IMR-90 (cell line): ENCODE data around the gene RAD51B. TPM values are rescaled to one million over a fixed set of nuclear protein-coding genes. Genes with fewer than 3 reads are reported as not detected.

ENCODE experiments used
- ATAC-seq: fragments of 200-7000 bp; cut with Tn5 transposase; 2 replicates; pipeline ENCODE4 v1.9.1; 2020; ENCODE audit warnings: low read depth, mild to moderate bottlenecking, moderate library complexity
- BruUV-seq: library from RNA; stranded (reverse); fragments of 400-500 nt; replicated peaks from 2 replicates; lab custom pipeline; 2021; lab: Mats Ljungman, UMichigan
- CTCF ChIA-PET: fragments of 300-600 bp; formaldehyde crosslinking; extraction: SDS; loops from one replicate; lab custom pipeline; 2021; ENCODE audit warnings: antibody characterized with exemption; lab: Yijun Ruan, JAX
- POLR2A ChIA-PET: fragments of 300-600 bp; sonication (Branson Sonifier 250); formaldehyde crosslinking; loops from one replicate; lab custom pipeline; 2022; ENCODE audit warnings: antibody characterized with exemption; ENCODE audit not compliant: unreplicated experiment; lab: Charles Lee
- DNase-seq: peaks from one replicate; pipeline ENCODE4 v3.0.0; 2013
- H2AFZ ChIP-seq: replicated peaks from 2 replicates; pipeline ENCODE3; 2013; ENCODE audit warnings: low read length, mild to moderate bottlenecking; ENCODE audit not compliant: poor library complexity
- H2AK5ac ChIP-seq: 2 replicates; pipeline ENCODE4 v1.6.1; 2013; ENCODE audit warnings: low read depth, low read length, inconsistent platforms
- H2AK9ac ChIP-seq: replicated peaks from 2 replicates; pipeline ENCODE3; 2013; ENCODE audit warnings: mild to moderate bottlenecking, low read depth, low read length, moderate library complexity; ENCODE audit not compliant: poor library complexity
- H2BK120ac ChIP-seq: 2 replicates; pipeline ENCODE4 v1.6.1; 2013; ENCODE audit warnings: low read depth, low read length, inconsistent platforms
- H2BK15ac ChIP-seq: 3 replicates; pipeline ENCODE4 v1.6.1; 2013; ENCODE audit warnings: low read depth, low read length, inconsistent platforms
- H2BK20ac ChIP-seq: 2 replicates; pipeline ENCODE4 v1.6.1; 2013; ENCODE audit warnings: low read depth, mild to moderate bottlenecking, inconsistent platforms, low read length, moderate library complexity
- H2BK5ac ChIP-seq: 2 replicates; pipeline ENCODE4 v1.6.1; 2013; ENCODE audit warnings: mild to moderate bottlenecking, low read depth, low read length, inconsistent platforms; ENCODE audit not compliant: poor library complexity, severe bottlenecking
- H3K14ac ChIP-seq: replicated peaks from 2 replicates; pipeline ENCODE4 v1.6.1; 2013; ENCODE audit warnings: low read depth, low read length, inconsistent platforms
- H3K18ac ChIP-seq: 2 replicates; pipeline ENCODE4 v1.6.1; 2013; ENCODE audit warnings: low read depth, low read length, control low read depth
- H3K23ac ChIP-seq: 2 replicates; pipeline ENCODE4 v1.6.1; 2013; ENCODE audit warnings: low read depth, low read length, inconsistent platforms
- H3K27ac ChIP-seq: 2 replicates; pipeline ENCODE4 v1.5.1; 2013; ENCODE audit warnings: mild to moderate bottlenecking, control low read depth, low read length; ENCODE audit not compliant: insufficient read depth
- H3K27me3 ChIP-seq: 2 replicates; pipeline ENCODE4 v1.6.1; 2013; ENCODE audit warnings: low read length; ENCODE audit not compliant: control insufficient read depth, insufficient read depth
- H3K36me3 ChIP-seq: 2 replicates; pipeline ENCODE4 v1.6.1; 2013; ENCODE audit warnings: low read length, mixed read lengths; ENCODE audit not compliant: control insufficient read depth, insufficient read depth
- H3K4ac ChIP-seq: 2 replicates; pipeline ENCODE4 v1.6.1; 2013; ENCODE audit warnings: low read depth, low read length, inconsistent platforms
- H3K4me1 ChIP-seq: 2 replicates; pipeline ENCODE4 v1.6.1; 2013; ENCODE audit warnings: low read length, mixed read lengths; ENCODE audit not compliant: control insufficient read depth, insufficient read depth
- H3K4me2 ChIP-seq: 2 replicates; pipeline ENCODE4 v1.6.1; 2013; ENCODE audit warnings: low read depth, mild to moderate bottlenecking, control low read depth, low read length, moderate library complexity
- H3K4me3 ChIP-seq: 2 replicates; pipeline ENCODE4 v1.5.1; 2013; ENCODE audit warnings: low read depth, mild to moderate bottlenecking, control low read depth, low read length, moderate library complexity; ENCODE audit not compliant: insufficient read depth
- H3K56ac ChIP-seq: 2 replicates; pipeline ENCODE4 v1.6.1; 2013; ENCODE audit warnings: low read length, inconsistent platforms; ENCODE audit not compliant: insufficient read depth; ENCODE audit errors: extremely low read depth
- H3K79me1 ChIP-seq, 2 experiments: 2 replicates each; pipeline ENCODE4 v1.6.1; 2013; ENCODE audit warnings: low read length in 2 of 2, inconsistent platforms in 1 of 2, low read depth in 1 of 2
- H3K9ac ChIP-seq: 2 replicates; pipeline ENCODE4 v1.6.1; 2013; ENCODE audit warnings: low read depth, low read length, control low read depth
- H3K9me1 ChIP-seq: 2 replicates; pipeline ENCODE4 v1.6.1; 2013; ENCODE audit warnings: low read length, inconsistent platforms; ENCODE audit not compliant: insufficient read depth
- H3K9me3 ChIP-seq: 2 replicates; pipeline ENCODE4 v1.6.1; 2013; ENCODE audit warnings: low read length; ENCODE audit not compliant: control insufficient read depth, insufficient read depth
- H4K20me1 ChIP-seq: 2 replicates; pipeline ENCODE4 v1.6.1; 2013; ENCODE audit warnings: low read length, inconsistent platforms; ENCODE audit not compliant: insufficient read depth
- H4K5ac ChIP-seq: 2 replicates; pipeline ENCODE4 v1.6.1; 2013; ENCODE audit warnings: mild to moderate bottlenecking, low read depth, low read length, control low read depth
- H4K8ac ChIP-seq, 2 experiments: 2 replicates each; pipeline ENCODE4 v1.6.1; 2013; ENCODE audit warnings: low read depth in 2 of 2, low read length in 2 of 2, control low read depth in 1 of 2, inconsistent platforms in 1 of 2
- H4K91ac ChIP-seq: 2 replicates; pipeline ENCODE4 v1.6.1; 2013; ENCODE audit warnings: low read depth, low read length, inconsistent platforms; ENCODE audit not compliant: insufficient read depth
- BHLHE40 ChIP-seq: fragments of 150-350 bp; IDR thresholded peaks from 2 replicates; pipeline ENCODE4 v1.6.1; 2016; ENCODE audit warnings: mild to moderate bottlenecking, low read depth, low read length
- CEBPB ChIP-seq: IDR thresholded peaks from 2 replicates; pipeline ENCODE4 v1.6.1; 2012; ENCODE audit warnings: low read depth, low read length, improper control_type of control experiment
- CHD1 ChIP-seq: IDR thresholded peaks from 2 replicates; pipeline ENCODE4 v1.6.1; 2012; ENCODE audit warnings: low read depth, low read length, improper control_type of control experiment
- FOS ChIP-seq: fragments of 150-350 bp; IDR thresholded peaks from 2 replicates; pipeline ENCODE4 v1.6.1; 2016; ENCODE audit warnings: low read depth, low read length
- MAFK ChIP-seq: IDR thresholded peaks from 2 replicates; pipeline ENCODE4 v1.6.1; 2012; ENCODE audit warnings: low read depth, low read length, improper control_type of control experiment
- MAZ ChIP-seq: IDR thresholded peaks from 2 replicates; pipeline ENCODE4 v1.6.1; 2012; ENCODE audit warnings: low read depth, mild to moderate bottlenecking, low read length, improper control_type of control experiment, moderate library complexity, borderline replicate concordance
- NFE2L2 ChIP-seq: fragments of 150-350 bp; IDR thresholded peaks from 2 replicates; pipeline ENCODE4 v1.6.1; 2016; ENCODE audit warnings: low read depth, mild to moderate bottlenecking, low read length
- RCOR1 ChIP-seq: IDR thresholded peaks from 2 replicates; pipeline ENCODE4 v1.6.1; 2012; ENCODE audit warnings: mild to moderate bottlenecking, low read length, improper control_type of control experiment; ENCODE audit not compliant: insufficient replicate concordance
- SMC3 ChIP-seq: fragments of 150-350 bp; IDR thresholded peaks from 2 replicates; pipeline ENCODE4 v1.6.1; 2016; ENCODE audit warnings: low read depth, mild to moderate bottlenecking, antibody characterized with exemption, low read length, moderate library complexity
- WGBS, 2 experiments: methylation state at CpG; one replicate each; pipeline versions ENCODE4 v1.1.5 to v1.1.7; 2013; ENCODE audit warnings: missing lambda C conversion rate in 2 of 2; ENCODE audit not compliant: insufficient read length in 1 of 2; ENCODE audit errors: extremely low coverage in 2 of 2; 5-methylcytosine and 5-hydroxymethylcytosine counted together
- dilution Hi-C: fragments of 300-500 bp; cut with HindIII; formaldehyde crosslinking; loops from one replicate; pipeline ENCODE4 v1.14.3; 2018; ENCODE audit warnings: low sequenced_read_pairs; ENCODE audit not compliant: unreplicated experiment
- in situ Hi-C: fragments of 300-500 bp; cut with MboI; formaldehyde crosslinking; loops from 3 replicates; pipeline ENCODE4 v1.14.3; 2019; ENCODE audit warnings: low sequenced_read_pairs, inconsistent platforms, mixed read lengths
- intact Hi-C: fragments of 100-400 bp; cut with micrococcal nuclease; formaldehyde crosslinking; loops from 2 replicates; pipeline ENCODE4 v1.10.0; 2022
- polyA plus RNA-seq, 3 experiments: library from polyadenylated mRNA; depleted of rRNA; stranded (reverse); fragments of >200 nt; gene quantifications; 2 replicates each; pipeline ENCODE4 v1.2.3, GENCODE V29; 2012; ENCODE audit warnings: low replicate concordance in 1 of 3
- total RNA-seq: library from RNA; depleted of rRNA; stranded (reverse); fragments of >200 nt; gene quantifications from 2 replicates; pipeline ENCODE4 v1.2.3, GENCODE V29; 2012
- TF ChIP-seq, protein P1 (sequence below): fragments of 150-350 bp; IDR thresholded peaks from 2 replicates; pipeline ENCODE4 v1.6.1; 2017; ENCODE audit warnings: mild to moderate bottlenecking, antibody characterized with exemption, low read length, low read depth
- TF ChIP-seq, protein P2 (sequence below): fragments of 150-350 bp; IDR thresholded peaks from 2 replicates; pipeline ENCODE4 v1.6.1; 2016; ENCODE audit warnings: low read depth, mild to moderate bottlenecking, low read length, moderate library complexity, borderline replicate concordance
- TF ChIP-seq, protein P3 (sequence below): conservative IDR thresholded peaks from 2 replicates; pipeline ENCODE4 v1.5.1; 2012; ENCODE audit warnings: mild to moderate bottlenecking, low read depth, low read length, improper control_type of control experiment

RAD51B gene
- total and polyA plus RNA-seq, 2 of the 4 experiments (the other 2 are of a cell fraction), result 5.1 to 18.8 TPM

DNA sequence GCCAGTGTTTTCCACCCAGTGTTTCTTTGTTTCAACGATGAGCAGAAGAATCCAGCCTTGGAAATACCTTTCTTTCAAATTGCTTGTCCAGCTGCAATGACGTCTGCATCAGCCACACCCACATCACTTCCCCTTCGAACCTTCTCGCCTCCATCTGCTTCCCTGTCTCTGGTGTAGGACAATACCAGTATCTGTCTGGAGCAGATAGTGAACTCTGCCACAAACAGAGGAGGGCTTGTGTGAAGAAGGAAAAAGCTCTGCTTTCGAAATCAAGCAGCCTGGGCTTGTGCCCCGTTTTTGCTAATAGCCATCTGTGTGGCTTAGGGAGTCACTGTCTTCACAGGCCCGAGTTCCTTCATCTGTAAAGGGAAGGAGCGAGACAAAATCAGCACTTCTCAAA lies 557.9 kb downstream of the RAD51B start:
- no peak overlapping the region for H3K9ac ChIP-seq
- H2AK9ac ChIP-seq, result peak overlapping the region; percentile 11
- dilution Hi-C loops (no loop called here), intact Hi-C loops (no loop called here), in situ Hi-C loops (no loop called here)
- H2BK120ac ChIP-seq, result peak overlapping the region; percentile 52
- peak overlapping the region; percentile 48; the same call in 1 of the 2 replicates for H2BK20ac ChIP-seq
- no TSS peak for BruUV-seq
- H3K9me3 ChIP-seq, result no peaks in the 10 kb centered on the region
- WGBS, 2 experiments, result 0% methylated on average over 1 of the region's 8 CpGs; no CpG with 5 or more reads in 1 of the 2 experiments
- peak overlapping the region; percentile 76 for H2AFZ ChIP-seq
- ATAC-seq (peak; percentile 40; the same call in 1 of the 2 replicates), DNase-seq (peak; percentile 44)
- peak overlapping the region; percentile 41; the same call in 1 of the 2 replicates for H3K4me2 ChIP-seq
- no peaks in the 10 kb centered on the region for H3K36me3 ChIP-seq
- H3K27ac ChIP-seq, result peak overlapping the region; percentile 4; the same call in 1 of the 2 replicates
- H2BK15ac ChIP-seq, result peak overlapping the region; percentile 37; the same call in 1 of the 3 replicates
- H3K4ac ChIP-seq, result peak overlapping the region; percentile 33; the same call in 1 of the 2 replicates
- peak overlapping the region; percentile 58 to 76; a peak in 3 of 4 replicates for H4K8ac ChIP-seq
- no peaks in the 10 kb centered on the region for H3K27me3 ChIP-seq
- no peak overlapping the region; the same call in 1 of the 2 replicates for H4K91ac ChIP-seq
- no peak overlapping the region for H3K56ac ChIP-seq
- no peak overlapping the region; the same call in 1 of the 2 replicates for H3K23ac ChIP-seq
- H3K14ac ChIP-seq, result peak overlapping the region; percentile 41; the same call in 1 of the 2 replicates
- TF ChIP-seq NFE2L2, result no peak
- no peak for TF ChIP-seq RCOR1
- TF ChIP-seq, protein P1, sequence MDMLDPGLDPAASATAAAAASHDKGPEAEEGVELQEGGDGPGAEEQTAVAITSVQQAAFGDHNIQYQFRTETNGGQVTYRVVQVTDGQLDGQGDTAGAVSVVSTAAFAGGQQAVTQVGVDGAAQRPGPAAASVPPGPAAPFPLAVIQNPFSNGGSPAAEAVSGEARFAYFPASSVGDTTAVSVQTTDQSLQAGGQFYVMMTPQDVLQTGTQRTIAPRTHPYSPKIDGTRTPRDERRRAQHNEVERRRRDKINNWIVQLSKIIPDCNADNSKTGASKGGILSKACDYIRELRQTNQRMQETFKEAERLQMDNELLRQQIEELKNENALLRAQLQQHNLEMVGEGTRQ, result no peak
- TF ChIP-seq SMC3, result no peak
- TF ChIP-seq FOS, result no peak
- TF ChIP-seq CEBPB, result no peak
- no peak for TF ChIP-seq BHLHE40
- no peak for TF ChIP-seq MAZ
- TF ChIP-seq CHD1, result no peak
- TF ChIP-seq MAFK, result no peak
- TF ChIP-seq, protein P2, sequence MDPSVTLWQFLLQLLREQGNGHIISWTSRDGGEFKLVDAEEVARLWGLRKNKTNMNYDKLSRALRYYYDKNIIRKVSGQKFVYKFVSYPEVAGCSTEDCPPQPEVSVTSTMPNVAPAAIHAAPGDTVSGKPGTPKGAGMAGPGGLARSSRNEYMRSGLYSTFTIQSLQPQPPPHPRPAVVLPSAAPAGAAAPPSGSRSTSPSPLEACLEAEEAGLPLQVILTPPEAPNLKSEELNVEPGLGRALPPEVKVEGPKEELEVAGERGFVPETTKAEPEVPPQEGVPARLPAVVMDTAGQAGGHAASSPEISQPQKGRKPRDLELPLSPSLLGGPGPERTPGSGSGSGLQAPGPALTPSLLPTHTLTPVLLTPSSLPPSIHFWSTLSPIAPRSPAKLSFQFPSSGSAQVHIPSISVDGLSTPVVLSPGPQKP, result no peak
- TF ChIP-seq, protein P3, sequence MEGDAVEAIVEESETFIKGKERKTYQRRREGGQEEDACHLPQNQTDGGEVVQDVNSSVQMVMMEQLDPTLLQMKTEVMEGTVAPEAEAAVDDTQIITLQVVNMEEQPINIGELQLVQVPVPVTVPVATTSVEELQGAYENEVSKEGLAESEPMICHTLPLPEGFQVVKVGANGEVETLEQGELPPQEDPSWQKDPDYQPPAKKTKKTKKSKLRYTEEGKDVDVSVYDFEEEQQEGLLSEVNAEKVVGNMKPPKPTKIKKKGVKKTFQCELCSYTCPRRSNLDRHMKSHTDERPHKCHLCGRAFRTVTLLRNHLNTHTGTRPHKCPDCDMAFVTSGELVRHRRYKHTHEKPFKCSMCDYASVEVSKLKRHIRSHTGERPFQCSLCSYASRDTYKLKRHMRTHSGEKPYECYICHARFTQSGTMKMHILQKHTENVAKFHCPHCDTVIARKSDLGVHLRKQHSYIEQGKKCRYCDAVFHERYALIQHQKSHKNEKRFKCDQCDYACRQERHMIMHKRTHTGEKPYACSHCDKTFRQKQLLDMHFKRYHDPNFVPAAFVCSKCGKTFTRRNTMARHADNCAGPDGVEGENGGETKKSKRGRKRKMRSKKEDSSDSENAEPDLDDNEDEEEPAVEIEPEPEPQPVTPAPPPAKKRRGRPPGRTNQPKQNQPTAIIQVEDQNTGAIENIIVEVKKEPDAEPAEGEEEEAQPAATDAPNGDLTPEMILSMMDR, result no peak
- POLR2A ChIA-PET, result no interaction called here
- H2AK5ac ChIP-seq, result 0 out of 2 replicates have a peak overlapping the region, but pooled peaks have one; percentile 11
- no peaks in the 10 kb centered on the region for H3K79me1 ChIP-seq
- H2BK5ac ChIP-seq, result no peak overlapping the region
- H3K4me3 ChIP-seq, result no peak overlapping the region
- no peaks in the 10 kb centered on the region for H4K20me1 ChIP-seq
- CTCF ChIA-PET, result interaction anchor here (0.8 kb wide), 1 partner anchor 16 kb away, joined by 3 read pairs; no protein-coding TSS in a partner anchor
- peaks cover 6% of the 10 kb centered on the region; the same call in 1 of the 2 replicates for H3K9me1 ChIP-seq
- peaks cover 5% of the 10 kb centered on the region for H3K4me1 ChIP-seq
- peak overlapping the region; percentile 13; the same call in 1 of the 2 replicates for H3K18ac ChIP-seq
- H4K5ac ChIP-seq, result peak overlapping the region; percentile 69
